Measurements from ENCODE around the gene CKM.
"Not testable (repeated sequence)": the region's sequence is repeated elsewhere in the genome, so short reads cannot be mapped to it uniquely, and the experiment has no call there.

CKM gene

GRCh38 chr19:45275370-45275971 lies 47.2 kb downstream of the CKM start:
- Histone ChIP-seq H3K4me3 (ENCODE audit: low read depth in 1 of 2, low read length in 2 of 2) (no peak overlapping the region), H3K4me1 (ENCODE audit: control insufficient read depth in 1 of 2, insufficient read depth in 2 of 2, low read length in 2 of 2) (no peaks in the 10 kb centered on the region), H3K27me3 (ENCODE audit: control insufficient read depth in 1 of 2, insufficient read depth in 2 of 2, low read length in 2 of 2) (no peaks in the 10 kb centered on the region), H3K36me3 (ENCODE audit: control insufficient read depth in 1 of 2, insufficient read depth in 2 of 2, low read length in 2 of 2) (peaks cover 3 to 31% of the 10 kb centered on the region in 2 donors), H3K9ac (ENCODE audit: low read depth in 1 of 2, low read length in 2 of 2) (no peak overlapping the region), H3K9me3 (ENCODE audit: control insufficient read depth in 1 of 2, low read length in 2 of 2) (no peaks in the 10 kb centered on the region), H3K27ac (ENCODE audit: low read depth, low read length) (no peak overlapping the region)

GRCh38 chr19:45273521-45273855 lies 49.2 kb downstream of the CKM start:
- Histone ChIP-seq H3K4me3 (ENCODE audit: low read depth in 1 of 2, low read length in 2 of 2) (no peak overlapping the region), H3K27me3 (ENCODE audit: control insufficient read depth in 1 of 2, insufficient read depth in 2 of 2, low read length in 2 of 2) (no peaks in the 10 kb centered on the region), H3K27ac (ENCODE audit: low read depth, low read length) (no peak overlapping the region), H3K4me1 (ENCODE audit: control insufficient read depth in 1 of 2, insufficient read depth in 2 of 2, low read length in 2 of 2) (no peaks in the 10 kb centered on the region), H3K36me3 (ENCODE audit: control insufficient read depth in 1 of 2, insufficient read depth in 2 of 2, low read length in 2 of 2) (peaks cover 0 to 26% of the 10 kb centered on the region in 2 donors), H3K9me3 (ENCODE audit: control insufficient read depth in 1 of 2, low read length in 2 of 2) (no peaks in the 10 kb centered on the region), H3K9ac (ENCODE audit: low read depth in 1 of 2, low read length in 2 of 2) (no peak overlapping the region)

- Histone ChIP-seq H3K4me3 (ENCODE audit: low read depth in 1 of 2, low read length in 2 of 2) (no peak overlapping the region), H3K4me1 (ENCODE audit: control insufficient read depth in 1 of 2, insufficient read depth in 2 of 2, low read length in 2 of 2) (no peaks in the 10 kb centered on the region), H3K27me3 (ENCODE audit: control insufficient read depth in 1 of 2, insufficient read depth in 2 of 2, low read length in 2 of 2) (no peaks in the 10 kb centered on the region), H3K36me3 (ENCODE audit: control insufficient read depth in 1 of 2, insufficient read depth in 2 of 2, low read length in 2 of 2) (peaks cover 0 to 22% of the 10 kb centered on the region in 2 donors), H3K9ac (ENCODE audit: low read depth in 1 of 2, low read length in 2 of 2) (no peak overlapping the region), H3K27ac (ENCODE audit: low read depth, low read length) (no peak overlapping the region), H3K9me3 (ENCODE audit: control insufficient read depth in 1 of 2, low read length in 2 of 2) (no peaks in the 10 kb centered on the region)
These were observed 51.0 kb downstream of the CKM start for GRCh38 chr19:45271735-45272108.

GRCh38 chr19:45271098-45271734 lies 51.5 kb downstream of the CKM start:
- H3K27me3 ChIP-seq (ENCODE audit: control insufficient read depth in 1 of 2, insufficient read depth in 2 of 2, low read length in 2 of 2), result no peaks in the 10 kb centered on the region
- H3K4me1 ChIP-seq (ENCODE audit: control insufficient read depth in 1 of 2, insufficient read depth in 2 of 2, low read length in 2 of 2), result no peaks in the 10 kb centered on the region
- H3K9me3 ChIP-seq (ENCODE audit: control insufficient read depth in 1 of 2, low read length in 2 of 2), result no peaks in the 10 kb centered on the region
- H3K27ac ChIP-seq (ENCODE audit: low read depth, low read length), result no peak overlapping the region
- H3K9ac ChIP-seq (ENCODE audit: low read depth in 1 of 2, low read length in 2 of 2), result no peak overlapping the region
- H3K36me3 ChIP-seq (ENCODE audit: control insufficient read depth in 1 of 2, insufficient read depth in 2 of 2, low read length in 2 of 2), result peaks cover 0 to 22% of the 10 kb centered on the region in 2 donors
- no peak overlapping the region for H3K4me3 ChIP-seq (ENCODE audit: low read depth in 1 of 2, low read length in 2 of 2)

GRCh38 chr19:45269939-45270338 lies 52.7 kb downstream of the CKM start:
- H3K27ac ChIP-seq (ENCODE audit: low read depth, low read length); H3K27me3 ChIP-seq (ENCODE audit: control insufficient read depth in 1 of 2, insufficient read depth in 2 of 2, low read length in 2 of 2); H3K4me1 ChIP-seq (ENCODE audit: control insufficient read depth in 1 of 2, insufficient read depth in 2 of 2, low read length in 2 of 2); H3K9me3 ChIP-seq (ENCODE audit: control insufficient read depth in 1 of 2, low read length in 2 of 2); H3K4me3 ChIP-seq (ENCODE audit: low read depth in 1 of 2, low read length in 2 of 2); H3K9ac ChIP-seq (ENCODE audit: low read depth in 1 of 2, low read length in 2 of 2): not testable (repeated sequence)
- H3K36me3 ChIP-seq (ENCODE audit: control insufficient read depth in 1 of 2, insufficient read depth in 2 of 2, low read length in 2 of 2), result peaks cover 0 to 22% of the 10 kb centered on the region in 2 donors

GRCh38 chr19:45267296-45267695 lies 55.4 kb downstream of the CKM start:
- no peaks in the 10 kb centered on the region for H3K4me1 ChIP-seq (ENCODE audit: control insufficient read depth in 1 of 2, insufficient read depth in 2 of 2, low read length in 2 of 2)
- H3K36me3 ChIP-seq (ENCODE audit: control insufficient read depth in 1 of 2, insufficient read depth in 2 of 2, low read length in 2 of 2), result peaks cover 0 to 14% of the 10 kb centered on the region in 2 donors
- no peak overlapping the region for H3K27ac ChIP-seq (ENCODE audit: low read depth, low read length)
- no peaks in the 10 kb centered on the region for H3K27me3 ChIP-seq (ENCODE audit: control insufficient read depth in 1 of 2, insufficient read depth in 2 of 2, low read length in 2 of 2)
- H3K9me3 ChIP-seq (ENCODE audit: control insufficient read depth in 1 of 2, low read length in 2 of 2), result no peaks in the 10 kb centered on the region
- H3K4me3 ChIP-seq (ENCODE audit: low read depth in 1 of 2, low read length in 2 of 2), result no peak overlapping the region
- no peak overlapping the region for H3K9ac ChIP-seq (ENCODE audit: low read depth in 1 of 2, low read length in 2 of 2)

- no peak overlapping the region for H3K27ac ChIP-seq (ENCODE audit: low read depth, low read length)
- H3K4me1 ChIP-seq (ENCODE audit: control insufficient read depth in 1 of 2, insufficient read depth in 2 of 2, low read length in 2 of 2), result no peaks in the 10 kb centered on the region
- no peaks in the 10 kb centered on the region for H3K27me3 ChIP-seq (ENCODE audit: control insufficient read depth in 1 of 2, insufficient read depth in 2 of 2, low read length in 2 of 2)
- no peak overlapping the region for H3K4me3 ChIP-seq (ENCODE audit: low read depth in 1 of 2, low read length in 2 of 2)
- H3K9me3 ChIP-seq (ENCODE audit: control insufficient read depth in 1 of 2, low read length in 2 of 2), result no peaks in the 10 kb centered on the region
- H3K36me3 ChIP-seq (ENCODE audit: control insufficient read depth in 1 of 2, insufficient read depth in 2 of 2, low read length in 2 of 2), result peaks cover 0 to 4% of the 10 kb centered on the region in 2 donors
- no peak overlapping the region for H3K9ac ChIP-seq (ENCODE audit: low read depth in 1 of 2, low read length in 2 of 2)
These were observed 57.3 kb downstream of the CKM start for GRCh38 chr19:45265375-45265774.

- Histone ChIP-seq H3K27ac (ENCODE audit: low read depth, low read length) (no peak overlapping the region), H3K27me3 (ENCODE audit: control insufficient read depth in 1 of 2, insufficient read depth in 2 of 2, low read length in 2 of 2) (no peaks in the 10 kb centered on the region), H3K36me3 (ENCODE audit: control insufficient read depth in 1 of 2, insufficient read depth in 2 of 2, low read length in 2 of 2) (peaks cover 0 to 4% of the 10 kb centered on the region in 2 donors), H3K9me3 (ENCODE audit: control insufficient read depth in 1 of 2, low read length in 2 of 2) (no peaks in the 10 kb centered on the region), H3K4me3 (ENCODE audit: low read depth in 1 of 2, low read length in 2 of 2) (no peak overlapping the region), H3K9ac (ENCODE audit: low read depth in 1 of 2, low read length in 2 of 2) (no peak overlapping the region), H3K4me1 (ENCODE audit: control insufficient read depth in 1 of 2, insufficient read depth in 2 of 2, low read length in 2 of 2) (no peaks in the 10 kb centered on the region)
These were observed 57.8 kb downstream of the CKM start for GRCh38 chr19:45264781-45265317.

GRCh38 chr19:45263013-45263412 lies 59.7 kb downstream of the CKM start:
- Histone ChIP-seq H3K27ac (ENCODE audit: low read depth, low read length) (no peak overlapping the region), H3K9ac (ENCODE audit: low read depth in 1 of 2, low read length in 2 of 2) (no peak overlapping the region), H3K27me3 (ENCODE audit: control insufficient read depth in 1 of 2, insufficient read depth in 2 of 2, low read length in 2 of 2) (no peaks in the 10 kb centered on the region), H3K9me3 (ENCODE audit: control insufficient read depth in 1 of 2, low read length in 2 of 2) (no peaks in the 10 kb centered on the region), H3K36me3 (ENCODE audit: control insufficient read depth in 1 of 2, insufficient read depth in 2 of 2, low read length in 2 of 2) (peaks cover 0 to 4% of the 10 kb centered on the region in 2 donors), H3K4me1 (ENCODE audit: control insufficient read depth in 1 of 2, insufficient read depth in 2 of 2, low read length in 2 of 2) (no peaks in the 10 kb centered on the region), H3K4me3 (ENCODE audit: low read depth in 1 of 2, low read length in 2 of 2) (no peak overlapping the region)

- Histone ChIP-seq H3K9me3 (ENCODE audit: control insufficient read depth in 1 of 2, low read length in 2 of 2) (no peaks in the 10 kb centered on the region), H3K27ac (ENCODE audit: low read depth, low read length) (no peak overlapping the region)
These were observed 60.1 kb downstream of the CKM start for GRCh38 chr19:45262570-45262969.

More at GRCh38 chr19:45262570-45262969, 60.1 kb downstream of the CKM start:
- Histone ChIP-seq H3K36me3 (ENCODE audit: control insufficient read depth in 1 of 2, insufficient read depth in 2 of 2, low read length in 2 of 2) (peaks cover 0 to 4% of the 10 kb centered on the region in 2 donors), H3K4me1 (ENCODE audit: control insufficient read depth in 1 of 2, insufficient read depth in 2 of 2, low read length in 2 of 2) (no peaks in the 10 kb centered on the region), H3K9ac (ENCODE audit: low read depth in 1 of 2, low read length in 2 of 2) (no peak overlapping the region), H3K4me3 (ENCODE audit: low read depth in 1 of 2, low read length in 2 of 2) (no peak overlapping the region), H3K27me3 (ENCODE audit: control insufficient read depth in 1 of 2, insufficient read depth in 2 of 2, low read length in 2 of 2) (no peaks in the 10 kb centered on the region)

All from duodenal mucosa (tissue), 2 donors.